Thyroid gland (tissue), 4 donors: ENCODE data around the gene THSD7B.

Experiments used
- CTCF ChIP-seq, 6 experiments: fragments of 200-600 bp in 3 of 6; fragments of 450-650 bp in 3 of 6; sonication (generic) in 3 of 6; IDR thresholded peaks; one replicate each; pipeline ENCODE4 v1.5.1; 2016 to 2019; ENCODE audit warnings: antibody characterized with exemption in 6 of 6, mild to moderate bottlenecking in 2 of 6, inconsistent platforms in 1 of 6, moderate library complexity in 1 of 6
- POLR2A ChIP-seq, 2 donors: fragments of 450-650 bp; IDR thresholded peaks; one replicate each; pipeline ENCODE4 v1.6.1; 2017; ENCODE audit warnings: antibody characterized with exemption in 2 of 2, mild to moderate bottlenecking in 2 of 2, moderate library complexity in 1 of 2

DNA sequence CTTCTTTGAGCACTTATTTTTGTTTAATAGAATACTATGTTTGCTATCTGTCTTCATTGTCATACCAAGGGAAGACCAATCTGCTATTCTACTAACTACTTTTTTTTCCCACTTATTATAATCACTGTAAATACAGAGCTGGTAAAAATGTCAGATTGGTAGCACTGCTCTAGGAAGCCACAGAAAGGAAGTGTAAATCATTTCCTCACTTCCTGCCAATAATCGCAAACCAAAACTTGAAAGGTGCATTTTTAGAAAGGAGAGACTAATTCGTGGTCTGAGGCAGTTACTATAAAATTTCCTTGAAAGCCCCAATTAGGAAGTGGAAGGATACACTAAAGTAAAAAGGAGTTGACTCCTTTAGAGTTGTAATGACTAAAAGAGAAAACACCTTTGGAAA, 13.9 kb upstream of the THSD7B start:
- TF ChIP-seq CTCF (IDR thresholded peaks at IDR 0.05) (no peak), POLR2A (IDR thresholded peaks at IDR 0.05) (no peak)
